Small intestine (tissue), 7 donors: Measurements from ENCODE around the gene SLC16A1. TPM values are rescaled to one million over a fixed set of nuclear protein-coding genes. Genes with fewer than 3 reads are reported as not detected.

ENCODE experiments used
- DNase-seq, 2 donors: peaks; one replicate each; pipeline versions ENCODE4 v3.0.0 to v3.0.0-alpha.2; 2013
- FAIRE-seq: peaks from 2 replicates; lab custom pipeline; 2012; peaks lifted over from hg19 to GRCh38; lab: Jason Lieb, UNC
- H3K27ac ChIP-seq, 3 donors: one replicate each; pipeline ENCODE4 v1.5.1; 2013; ENCODE audit warnings: low read length in 2 of 3, mild to moderate bottlenecking in 2 of 3, control low read depth in 1 of 3, inconsistent platforms in 1 of 3, low read depth in 1 of 3, moderate library complexity in 1 of 3
- H3K27me3 ChIP-seq, 3 donors: one replicate each; pipeline ENCODE4 v1.6.1; 2013; ENCODE audit warnings: low read length in 3 of 3, inconsistent platforms in 1 of 3; ENCODE audit not compliant: control insufficient read depth in 3 of 3, insufficient read depth in 3 of 3
- H3K36me3 ChIP-seq, 3 donors: one replicate each; pipeline ENCODE4 v1.6.1; 2013; ENCODE audit warnings: low read length in 3 of 3, inconsistent platforms in 1 of 3, low read depth in 1 of 3, mild to moderate bottlenecking in 1 of 3, moderate library complexity in 1 of 3; ENCODE audit not compliant: control insufficient read depth in 3 of 3, insufficient read depth in 2 of 3
- H3K4me1 ChIP-seq, 3 donors: one replicate each; pipeline ENCODE4 v1.6.1; 2013; ENCODE audit warnings: low read length in 2 of 3, inconsistent platforms in 1 of 3, low read depth in 1 of 3, mild to moderate bottlenecking in 1 of 3, moderate library complexity in 1 of 3; ENCODE audit not compliant: control insufficient read depth in 3 of 3, insufficient read depth in 2 of 3
- H3K4me3 ChIP-seq, 3 donors: one replicate each; pipeline ENCODE4 v1.5.1; 2013; ENCODE audit warnings: low read length in 3 of 3, control low read depth in 1 of 3, inconsistent platforms in 1 of 3, low read depth in 1 of 3, mild to moderate bottlenecking in 1 of 3, moderate library complexity in 1 of 3
- H3K9me3 ChIP-seq, 2 donors: one replicate each; pipeline ENCODE4 v1.6.1; 2013; ENCODE audit warnings: low read depth in 1 of 2, low read length in 1 of 2; ENCODE audit not compliant: control insufficient read depth in 2 of 2, insufficient read depth in 1 of 2
- WGBS, 3 donors: extraction: QIAGEN DNeasy Blood & Tissue Kit; methylation state at CpG; one replicate each; pipeline ENCODE4 v1.1.7; 2013; 5-methylcytosine and 5-hydroxymethylcytosine counted together
- polyA plus RNA-seq, 4 donors: library from polyadenylated mRNA; stranded (reverse) in 3 of 4; unstranded in 1 of 4; fragments of 200-250 nt in 3 of 4; fragments of 120-200 nt in 1 of 4; gene quantifications; one replicate each; pipeline versions ENCODE4 v1.2.1 to v1.2.3, GENCODE V29; 2013
- donor health status: healthy with polysubstance abuse.
- donor health status: control.
- donor health status: control.
- donor health status: Bipolar disorder and iron deficiency.
- donor health status: healthy.

Gene SLC16A1
- polyA plus RNA-seq, 4 donors: 6.8 to 29.9 (median 14.6) TPM

DNA sequence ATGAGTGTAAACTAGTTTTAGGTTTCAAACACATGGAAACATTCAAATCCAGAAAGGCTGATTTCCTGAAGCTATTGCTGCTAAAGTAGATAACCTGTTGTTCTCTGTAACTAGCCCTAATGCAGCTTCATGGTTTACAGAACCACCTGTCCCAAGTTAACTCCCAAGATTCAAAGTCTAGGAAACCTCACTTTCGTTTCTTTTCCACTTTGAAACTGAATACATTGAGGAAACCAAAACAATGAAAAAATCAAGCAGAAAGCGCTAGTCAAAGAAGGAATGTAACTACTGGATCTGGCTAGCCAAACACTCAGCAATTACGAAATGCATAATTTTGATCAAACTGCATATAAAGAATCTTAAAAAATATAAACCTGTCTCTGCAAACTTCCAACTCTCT is 17.8 kb downstream of the SLC16A1 start:
- FAIRE-seq: no peak
- Histone ChIP-seq H3K27ac (peak overlapping the region in 1 of 3 donors; percentile 74), H3K36me3 (peaks cover 0 to 2% (median 0%) of the 10 kb centered on the region in 3 donors), H3K27me3 (no peaks in the 10 kb centered on the region), H3K4me1 (peaks cover 0 to 7% (median 0%) of the 10 kb centered on the region in 3 donors), H3K4me3 (no peak overlapping the region), H3K9me3 (no peaks in the 10 kb centered on the region)
- WGBS, 3 donors: 13 to 59% (median 36%) methylated on average over 3 of the region's 3 CpGs
- peak; percentile 67 to 83 for DNase-seq

DNA sequence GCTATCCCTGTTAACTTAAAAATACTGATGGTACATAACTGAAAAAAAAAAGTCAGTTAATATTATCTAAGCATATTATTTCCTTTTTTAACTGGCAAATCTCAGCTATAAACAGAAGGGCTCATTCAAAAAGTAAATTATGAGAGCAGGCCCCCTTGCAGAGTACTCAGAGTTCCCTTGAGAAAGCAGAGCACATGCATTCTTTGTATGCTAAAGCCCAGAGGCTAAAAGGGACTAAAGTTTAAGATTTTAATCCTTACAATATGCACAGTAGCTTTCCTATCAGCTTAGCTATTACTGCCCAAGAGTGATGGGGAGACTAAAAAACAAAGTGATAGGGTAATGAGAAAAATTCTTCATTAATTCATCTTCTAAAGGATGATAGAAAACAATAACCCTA is 18.5 kb downstream of the SLC16A1 start:
- H3K27ac ChIP-seq: peak overlapping the region in 1 of 3 donors; percentile 74
- no peak for FAIRE-seq

DNA sequence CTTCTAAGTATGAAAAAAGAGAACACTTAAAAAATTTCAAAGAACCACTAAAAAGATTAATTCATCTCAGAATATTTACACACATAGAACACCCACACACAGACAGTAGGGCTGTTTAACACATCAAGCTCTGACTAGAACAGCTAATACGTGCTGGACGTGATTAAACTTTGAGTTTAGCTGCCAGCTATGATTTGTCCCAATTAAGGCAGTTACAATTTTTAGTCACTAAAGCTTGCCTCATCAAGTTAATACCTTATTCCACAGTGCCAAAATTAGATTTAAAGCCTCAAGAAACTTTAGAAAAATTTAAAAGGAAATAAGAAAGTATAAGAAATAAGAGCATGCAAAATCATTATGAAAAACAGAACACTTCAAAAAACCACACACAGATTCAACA is 18.9 kb downstream of the SLC16A1 start:
- DNase-seq (no peak), FAIRE-seq (no peak)
- Histone ChIP-seq H3K4me1 (peaks cover 0 to 7% (median 0%) of the 10 kb centered on the region in 3 donors), H3K4me3 (no peak overlapping the region), H3K36me3 (no peaks in the 10 kb centered on the region), H3K27me3 (no peaks in the 10 kb centered on the region), H3K27ac (no peak overlapping the region), H3K9me3 (no peaks in the 10 kb centered on the region)
- WGBS, 3 donors: 26 to 46% (median 32%) methylated on average over 2 of the region's 2 CpGs

More for the DNA sequence above, 18.5 kb downstream of the SLC16A1 start:
- no peak for DNase-seq
- Histone ChIP-seq H3K36me3 (no peaks in the 10 kb centered on the region), H3K4me1 (peaks cover 0 to 7% (median 0%) of the 10 kb centered on the region in 3 donors), H3K9me3 (no peaks in the 10 kb centered on the region), H3K27me3 (no peaks in the 10 kb centered on the region), H3K4me3 (no peak overlapping the region)

DNA sequence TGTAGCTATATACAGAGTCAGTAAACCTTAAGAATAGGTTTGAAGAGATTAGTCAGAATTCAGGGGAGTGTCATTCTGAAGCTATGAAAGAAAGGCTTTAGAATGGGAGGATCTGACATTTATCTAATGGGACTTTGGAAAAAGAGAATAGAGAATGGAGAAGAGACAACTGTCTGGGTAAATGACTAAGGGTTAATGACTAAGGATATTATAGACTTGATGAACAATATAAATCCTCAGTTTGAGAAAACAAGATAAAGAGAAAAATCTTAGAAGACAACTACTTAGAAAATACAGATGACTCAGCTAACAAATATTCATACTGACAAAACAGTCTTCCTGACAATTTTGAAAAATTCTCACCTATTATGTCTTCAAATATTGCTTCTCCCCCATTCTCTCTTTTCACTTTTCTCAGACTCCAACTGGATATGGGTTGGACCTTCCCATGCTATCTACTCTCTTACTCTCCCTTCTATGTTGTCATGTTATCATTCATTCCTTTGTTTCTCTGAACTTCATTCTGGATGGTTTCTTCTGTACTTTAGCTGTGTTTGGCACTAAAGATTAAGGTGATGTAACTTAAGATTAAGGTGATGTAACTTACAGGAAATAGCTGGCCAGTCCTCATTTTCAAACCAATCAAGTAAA is 20.4 kb downstream of the SLC16A1 start:
- peaks cover 0 to 7% (median 0%) of the 10 kb centered on the region in 3 donors for H3K4me1 ChIP-seq
- no peak overlapping the region for H3K4me3 ChIP-seq
- H3K36me3 ChIP-seq: no peaks in the 10 kb centered on the region
- no peaks in the 10 kb centered on the region for H3K9me3 ChIP-seq
- H3K27ac ChIP-seq: no peak overlapping the region
- no peaks in the 10 kb centered on the region for H3K27me3 ChIP-seq
- FAIRE-seq (no peak), DNase-seq (peak in 1 of 2 donors; percentile 6)

DNA sequence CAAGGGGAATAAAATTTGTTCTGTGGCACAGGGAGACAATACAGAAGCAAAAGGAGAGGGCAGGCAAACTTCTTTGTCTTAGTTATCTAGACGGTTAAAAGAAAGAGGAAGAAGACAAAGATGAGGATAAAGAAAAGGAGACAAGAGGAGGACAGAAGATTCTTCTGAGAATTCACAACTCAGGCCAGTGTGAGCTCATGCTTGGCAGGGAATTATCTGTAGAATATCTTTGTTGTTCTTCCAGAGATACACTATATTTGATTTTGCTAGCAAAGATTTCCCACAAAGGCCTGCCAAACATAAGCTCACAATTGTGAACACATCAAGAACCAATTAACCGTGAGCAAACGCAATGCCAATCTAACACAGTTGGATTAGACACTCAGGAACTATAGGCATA is 21.4 kb downstream of the SLC16A1 start:
- H3K27me3 ChIP-seq: no peaks in the 10 kb centered on the region
- DNase-seq (no peak), FAIRE-seq (no peak)
- H3K36me3 ChIP-seq: no peaks in the 10 kb centered on the region
- WGBS, 3 donors: 57 to 64% (median 63%) methylated on average over 3 of the region's 3 CpGs
- H3K27ac ChIP-seq: no peak overlapping the region
- H3K4me1 ChIP-seq: peaks cover 0 to 9% (median 0%) of the 10 kb centered on the region in 3 donors
- H3K9me3 ChIP-seq: no peaks in the 10 kb centered on the region
- H3K4me3 ChIP-seq: no peak overlapping the region

DNA sequence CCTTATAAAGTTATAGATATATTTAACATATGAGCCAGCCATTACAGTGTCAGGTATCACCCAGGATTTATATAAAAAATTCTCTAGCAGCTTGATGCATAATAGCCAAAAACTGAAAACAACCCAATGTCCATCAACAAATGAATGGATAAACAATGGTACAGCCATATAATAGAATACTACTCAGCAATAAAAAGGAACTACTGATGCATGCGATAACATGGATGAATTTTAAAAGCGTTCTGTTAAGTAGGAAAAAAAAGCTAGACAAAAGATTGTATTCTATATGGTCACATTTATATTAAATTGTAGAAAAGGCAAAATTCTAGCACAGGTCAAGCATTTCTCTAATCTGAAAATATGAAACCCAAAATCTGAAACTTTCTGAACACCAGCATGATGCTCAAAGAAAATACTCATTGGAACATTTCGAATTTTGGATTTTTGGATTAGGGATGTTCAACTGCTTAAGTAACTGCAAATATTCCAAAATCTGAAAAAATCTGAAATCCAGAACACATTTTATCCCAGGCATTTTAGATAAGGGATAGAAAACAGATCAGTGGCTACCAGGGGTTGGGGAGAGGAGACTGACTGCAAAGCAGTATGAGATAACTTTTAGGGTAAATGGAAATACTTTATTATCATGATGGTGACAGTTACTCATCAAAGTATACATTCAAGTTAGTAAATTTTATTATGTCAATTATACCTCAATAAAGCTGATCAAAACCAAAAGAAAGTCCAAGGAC is 22.0 kb downstream of the SLC16A1 start:
- peaks cover 0 to 10% (median 0%) of the 10 kb centered on the region in 3 donors for H3K4me1 ChIP-seq
- no peaks in the 10 kb centered on the region for H3K27me3 ChIP-seq
- H3K4me3 ChIP-seq: no peak overlapping the region
- H3K36me3 ChIP-seq: no peaks in the 10 kb centered on the region
- H3K9me3 ChIP-seq: no peaks in the 10 kb centered on the region
- H3K27ac ChIP-seq: no peak overlapping the region
- DNase-seq (no peak), FAIRE-seq (no peak)
- 95 to 98% (median 98%) methylated on average over 3 of the region's 3 CpGs for WGBS, 3 donors

DNA sequence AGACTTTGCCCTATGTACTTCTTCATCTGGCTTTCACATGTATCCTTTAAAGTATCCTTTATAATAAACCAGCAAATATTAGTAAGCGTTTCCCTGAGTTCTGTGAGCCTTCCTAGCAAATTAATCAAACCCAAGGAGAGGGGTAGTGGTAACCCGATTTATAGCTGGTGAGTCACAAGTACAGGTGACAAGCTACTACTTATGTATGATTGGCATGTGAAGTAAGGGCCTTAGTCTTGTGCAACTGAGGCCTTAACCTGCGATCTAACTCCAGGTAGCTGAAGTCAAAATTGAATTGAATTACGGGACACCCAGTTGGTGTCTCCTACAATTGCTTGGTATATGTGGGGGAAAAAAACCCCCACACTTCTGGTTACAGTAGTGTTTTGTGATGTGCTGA is 26.0 kb downstream of the SLC16A1 start:
- peaks cover 0 to 8% (median 0%) of the 10 kb centered on the region in 3 donors for H3K4me1 ChIP-seq
- no peak overlapping the region for H3K4me3 ChIP-seq
- H3K9me3 ChIP-seq: no peaks in the 10 kb centered on the region
- 40 to 71% (median 54%) methylated on average over 4 of the region's 4 CpGs for WGBS, 3 donors
- no peaks in the 10 kb centered on the region for H3K27me3 ChIP-seq
- DNase-seq (peak; percentile 33 to 50), FAIRE-seq (no peak)
- peaks cover 0 to 13% (median 0%) of the 10 kb centered on the region in 3 donors for H3K36me3 ChIP-seq
- no peak overlapping the region for H3K27ac ChIP-seq

DNA sequence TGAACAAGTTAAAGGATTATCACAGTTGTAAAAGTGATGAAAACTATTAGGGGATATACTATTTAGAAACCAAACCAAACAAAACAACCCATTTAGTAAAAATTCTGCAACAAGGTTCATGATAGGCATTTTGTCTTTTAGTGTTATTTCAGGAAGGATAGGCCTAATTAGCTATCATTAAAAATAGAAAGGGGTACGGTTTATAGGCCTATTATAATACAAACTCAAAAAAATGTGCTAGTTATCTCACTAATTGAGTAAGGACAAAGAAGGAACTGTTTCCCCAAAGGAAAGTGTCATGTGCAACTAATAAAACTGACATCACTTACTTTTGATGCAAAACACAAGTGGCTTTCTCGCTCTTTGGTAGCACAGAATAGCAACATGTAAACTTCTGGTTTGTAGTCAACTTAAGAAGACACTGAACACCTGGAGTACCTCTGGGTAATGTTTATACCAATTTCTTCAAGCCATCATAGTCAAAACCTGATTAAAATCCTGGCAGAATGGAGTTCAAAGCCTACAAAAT is 28.5 kb downstream of the SLC16A1 start:
- DNase-seq (peak in 1 of 2 donors; percentile 38), FAIRE-seq (no peak)
- Histone ChIP-seq H3K4me1 (peaks cover 0 to 8% (median 0%) of the 10 kb centered on the region in 3 donors), H3K9me3 (no peaks in the 10 kb centered on the region), H3K27me3 (no peaks in the 10 kb centered on the region), H3K4me3 (no peak overlapping the region), H3K36me3 (peaks cover 0 to 30% (median 0%) of the 10 kb centered on the region in 3 donors), H3K27ac (peak overlapping the region in 1 of 3 donors; percentile 47)
- 29 to 60% (median 53%) methylated on average over 2 of the region's 2 CpGs for WGBS, 3 donors
